OCI-LY1 (cell line): ENCODE measurements around the gene C4orf51.

Source experiments
- H2AFZ ChIP-seq: fragments of 200-600 bp; sonication (generic), shearing (Covaris generic); 2 replicates; pipeline ENCODE4 v1.6.0; 2014; ENCODE audit warnings: antibody characterized with exemption, mild to moderate bottlenecking, low read length
- H3F3A ChIP-seq: fragments of 200-600 bp; sonication (generic), shearing (Covaris generic); 2 replicates; pipeline ENCODE4 v1.6.0; 2014; ENCODE audit warnings: mild to moderate bottlenecking, antibody characterized with exemption, low read length, moderate library complexity; ENCODE audit not compliant: insufficient read depth
- H3K27ac ChIP-seq: fragments of 200-600 bp; sonication (generic); 2 replicates; pipeline ENCODE4 v1.5.1; 2014; ENCODE audit warnings: low read length, mixed run types, mild to moderate bottlenecking, low read depth; ENCODE audit not compliant: poor library complexity, severe bottlenecking
- H3K27me3 ChIP-seq: fragments of 200-600 bp; sonication (generic); 2 replicates; pipeline ENCODE4 v1.6.0; 2014; ENCODE audit warnings: antibody characterized with exemption, mild to moderate bottlenecking, low read length, moderate library complexity; ENCODE audit not compliant: insufficient read depth
- H3K36me3 ChIP-seq: fragments of 200-600 bp; sonication (generic); 2 replicates; pipeline ENCODE4 v1.6.1; 2014; ENCODE audit warnings: mild to moderate bottlenecking, antibody characterized with exemption, low read length, moderate library complexity, mixed read lengths; ENCODE audit not compliant: insufficient read depth
- H3K4me1 ChIP-seq: fragments of 200-600 bp; sonication (generic); 2 replicates; pipeline ENCODE4 v1.5.1; 2014; ENCODE audit warnings: mild to moderate bottlenecking, low read length, moderate library complexity; ENCODE audit not compliant: insufficient read depth, severe bottlenecking
- H3K4me2 ChIP-seq: fragments of 200-600 bp; sonication (generic), shearing (Covaris generic); 2 replicates; pipeline ENCODE4 v1.6.1; 2014; ENCODE audit warnings: low read length
- H3K4me3 ChIP-seq: fragments of 200-600 bp; sonication (generic); 2 replicates; pipeline ENCODE4 v1.5.1; 2014; ENCODE audit warnings: low read length, low read depth, mild to moderate bottlenecking, mixed read lengths; ENCODE audit not compliant: poor library complexity, severe bottlenecking
- H3K79me2 ChIP-seq: fragments of 200-600 bp; shearing (Covaris generic); 2 replicates; pipeline ENCODE4 v1.6.1; 2016; ENCODE audit warnings: mixed run types, low read length, mixed read lengths; ENCODE audit not compliant: insufficient read depth
- H3K9ac ChIP-seq: fragments of 200-600 bp; sonication (generic), shearing (Covaris generic); 2 replicates; pipeline ENCODE4 v1.6.1; 2014; ENCODE audit warnings: mild to moderate bottlenecking, low read length, mixed read lengths
- H3K9me2 ChIP-seq: fragments of 200-600 bp; sonication (generic), shearing (Covaris generic); 2 replicates; pipeline ENCODE4 v1.6.1; 2014; ENCODE audit warnings: low read depth, mild to moderate bottlenecking, low read length, mixed read lengths
- H3K9me3 ChIP-seq: fragments of 200-600 bp; shearing (Covaris generic); 2 replicates; pipeline ENCODE4 v1.6.1; 2014; ENCODE audit warnings: low read length, mixed read lengths
- H4K20me1 ChIP-seq: fragments of 200-600 bp; sonication (generic), shearing (Covaris generic); 2 replicates; pipeline ENCODE4 v1.6.0; 2016; ENCODE audit warnings: mild to moderate bottlenecking, low read length; ENCODE audit not compliant: insufficient read depth
- EZH2 ChIP-seq: fragments of 200-600 bp; sonication (generic), shearing (Covaris generic); IDR thresholded peaks from 2 replicates; pipeline ENCODE4 v1.8.0; 2017; ENCODE audit warnings: borderline replicate concordance, mixed run types, mild to moderate bottlenecking, antibody characterized with exemption, low read length, moderate library complexity, mixed read lengths
- TF ChIP-seq, protein P1 (sequence below): fragments of 200-600 bp; sonication (generic), shearing (Covaris generic); IDR thresholded peaks from 2 replicates; pipeline ENCODE4 v1.5.1; 2017; ENCODE audit warnings: mild to moderate bottlenecking, antibody characterized with exemption, low read length, moderate library complexity, mixed read lengths

The C4orf51 gene

DNA sequence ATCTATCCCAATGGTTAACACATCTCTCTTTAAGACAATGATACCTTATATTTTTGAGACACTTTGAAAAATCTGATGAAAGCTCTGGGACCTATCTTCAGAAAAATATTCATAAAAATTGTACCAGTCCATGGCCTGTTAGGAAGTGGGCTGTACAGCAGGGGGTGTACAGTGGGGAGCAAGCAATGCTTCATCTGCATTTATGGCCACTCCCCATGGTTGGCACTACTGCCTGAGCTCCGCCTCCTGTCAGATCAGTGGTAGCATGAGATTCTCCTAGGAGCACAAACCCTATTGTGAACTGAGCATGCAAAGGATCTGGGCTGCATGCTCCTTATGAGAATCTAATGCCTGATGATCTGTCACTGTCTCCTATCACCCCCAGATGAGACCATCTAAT lies 42.6 kb downstream of the C4orf51 start:
- TF ChIP-seq, protein P1, sequence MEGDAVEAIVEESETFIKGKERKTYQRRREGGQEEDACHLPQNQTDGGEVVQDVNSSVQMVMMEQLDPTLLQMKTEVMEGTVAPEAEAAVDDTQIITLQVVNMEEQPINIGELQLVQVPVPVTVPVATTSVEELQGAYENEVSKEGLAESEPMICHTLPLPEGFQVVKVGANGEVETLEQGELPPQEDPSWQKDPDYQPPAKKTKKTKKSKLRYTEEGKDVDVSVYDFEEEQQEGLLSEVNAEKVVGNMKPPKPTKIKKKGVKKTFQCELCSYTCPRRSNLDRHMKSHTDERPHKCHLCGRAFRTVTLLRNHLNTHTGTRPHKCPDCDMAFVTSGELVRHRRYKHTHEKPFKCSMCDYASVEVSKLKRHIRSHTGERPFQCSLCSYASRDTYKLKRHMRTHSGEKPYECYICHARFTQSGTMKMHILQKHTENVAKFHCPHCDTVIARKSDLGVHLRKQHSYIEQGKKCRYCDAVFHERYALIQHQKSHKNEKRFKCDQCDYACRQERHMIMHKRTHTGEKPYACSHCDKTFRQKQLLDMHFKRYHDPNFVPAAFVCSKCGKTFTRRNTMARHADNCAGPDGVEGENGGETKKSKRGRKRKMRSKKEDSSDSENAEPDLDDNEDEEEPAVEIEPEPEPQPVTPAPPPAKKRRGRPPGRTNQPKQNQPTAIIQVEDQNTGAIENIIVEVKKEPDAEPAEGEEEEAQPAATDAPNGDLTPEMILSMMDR, result no peak
- TF ChIP-seq EZH2, result no peak

DNA sequence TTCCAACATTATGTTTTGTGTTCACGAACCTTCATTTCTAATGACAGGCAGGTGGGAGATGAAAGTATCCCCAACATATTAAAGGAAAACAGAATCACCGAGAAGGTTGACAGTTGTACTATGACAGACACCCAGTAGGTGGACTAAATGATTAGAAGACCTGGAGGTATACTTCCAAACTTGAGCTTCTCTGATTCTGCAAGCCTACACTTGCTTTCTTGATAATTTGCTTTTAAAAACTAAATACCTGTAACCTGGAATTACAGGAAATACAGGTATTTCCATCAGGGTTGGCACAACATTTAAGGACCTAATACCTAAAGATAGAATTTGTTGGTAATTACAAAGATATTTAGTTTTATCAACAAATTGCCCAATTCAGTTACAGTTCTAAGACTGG lies 43.4 kb downstream of the C4orf51 start:
- Histone ChIP-seq H3K79me2 (no peaks in the 10 kb centered on the region), H3K4me1 (no peaks in the 10 kb centered on the region), H3F3A (no peaks in the 10 kb centered on the region), H3K9ac (no peak overlapping the region), H3K9me3 (no peaks in the 10 kb centered on the region), H2AFZ (no peak overlapping the region), H3K36me3 (no peaks in the 10 kb centered on the region), H3K9me2 (no peaks in the 10 kb centered on the region), H3K27me3 (no peaks in the 10 kb centered on the region), H3K4me3 (no peak overlapping the region), H3K27ac (no peak overlapping the region), H3K4me2 (no peak overlapping the region), H4K20me1 (no peaks in the 10 kb centered on the region)
- no peak for TF ChIP-seq EZH2
- TF ChIP-seq, protein P1, result no peak

More for the DNA sequence above, 42.6 kb downstream of the C4orf51 start:
- Histone ChIP-seq H3K4me2 (no peak overlapping the region), H3K36me3 (no peaks in the 10 kb centered on the region), H3K27ac (no peak overlapping the region), H3K79me2 (no peaks in the 10 kb centered on the region), H3K4me1 (no peaks in the 10 kb centered on the region), H4K20me1 (no peaks in the 10 kb centered on the region), H3F3A (no peaks in the 10 kb centered on the region), H3K9ac (no peak overlapping the region), H2AFZ (no peak overlapping the region), H3K27me3 (no peaks in the 10 kb centered on the region), H3K4me3 (no peak overlapping the region), H3K9me2 (no peaks in the 10 kb centered on the region), H3K9me3 (no peaks in the 10 kb centered on the region)

DNA sequence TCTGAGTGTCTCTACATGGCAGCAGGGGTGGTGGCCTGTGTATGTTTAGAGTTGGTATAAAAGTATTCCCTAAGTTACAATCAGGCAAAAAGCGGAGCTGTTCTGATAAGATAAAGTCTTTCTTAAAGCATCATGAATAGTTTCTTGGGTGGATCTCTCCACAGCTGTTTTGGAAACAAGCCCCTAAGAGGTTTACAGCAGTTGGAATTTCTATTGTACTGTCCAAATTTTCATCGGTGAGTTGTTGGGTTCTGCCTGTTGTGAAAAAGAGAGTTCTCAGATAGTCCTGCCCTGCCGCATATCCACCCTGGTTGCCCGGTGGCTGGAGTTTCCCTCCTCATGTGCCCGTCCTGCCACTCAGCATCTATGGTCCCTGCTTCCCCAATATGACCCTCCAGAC lies 50.1 kb downstream of the C4orf51 start:
- no peak overlapping the region for H3K27ac ChIP-seq
- H4K20me1 ChIP-seq, result no peaks in the 10 kb centered on the region
- TF ChIP-seq, protein P1, result no peak
- TF ChIP-seq EZH2, result no peak
- no peak overlapping the region for H3K4me2 ChIP-seq
- H3K4me1 ChIP-seq, result peaks cover 8% of the 10 kb centered on the region
- H3K36me3 ChIP-seq, result no peaks in the 10 kb centered on the region
- H3K9me2 ChIP-seq, result no peaks in the 10 kb centered on the region
- no peak overlapping the region for H3K9ac ChIP-seq
- H2AFZ ChIP-seq, result no peak overlapping the region
- H3F3A ChIP-seq, result 0 out of 2 replicates have a peak, but pooled peaks cover 3% of the 10 kb centered on the region
- H3K9me3 ChIP-seq, result no peaks in the 10 kb centered on the region
- no peaks in the 10 kb centered on the region for H3K79me2 ChIP-seq
- 0 out of 2 replicates have a peak, but pooled peaks cover 5% of the 10 kb centered on the region for H3K27me3 ChIP-seq
- no peak overlapping the region for H3K4me3 ChIP-seq
